ENCODE measurements around the gene INHBB. TPM values are rescaled to one million over a fixed set of nuclear protein-coding genes. Genes with fewer than 3 reads are reported as not detected.

Gene INHBB
- polyA plus RNA-seq, 1 donor from 2014 or later, result not detected

DNA sequence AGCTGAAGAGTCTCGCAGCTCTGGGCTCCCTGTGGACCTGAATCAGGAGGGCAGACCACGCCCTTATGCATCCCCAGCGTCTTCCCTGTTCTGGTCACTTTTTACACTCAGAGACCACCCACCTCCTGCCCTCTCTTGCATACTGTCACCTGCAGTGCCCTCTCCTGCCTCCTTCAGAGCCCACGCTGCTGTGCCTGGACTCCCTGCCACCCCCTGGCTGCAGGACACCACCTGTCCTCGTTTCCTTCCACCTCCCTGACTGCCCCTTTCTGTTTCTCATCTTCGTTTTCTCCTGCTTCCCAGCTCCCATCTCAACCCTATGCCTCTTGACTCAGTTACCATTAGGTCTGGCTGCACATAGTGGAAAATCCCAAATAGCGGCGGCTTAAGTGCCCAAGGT is 9.2 kb upstream of the INHBB start:
- no peaks in the 10 kb centered on the region for H3K9me2 ChIP-seq (ENCODE audit: insufficient read depth, low read length)
- no peaks in the 10 kb centered on the region for H3K9me3 ChIP-seq (ENCODE audit: low read length)
- TF ChIP-seq, protein P1, sequence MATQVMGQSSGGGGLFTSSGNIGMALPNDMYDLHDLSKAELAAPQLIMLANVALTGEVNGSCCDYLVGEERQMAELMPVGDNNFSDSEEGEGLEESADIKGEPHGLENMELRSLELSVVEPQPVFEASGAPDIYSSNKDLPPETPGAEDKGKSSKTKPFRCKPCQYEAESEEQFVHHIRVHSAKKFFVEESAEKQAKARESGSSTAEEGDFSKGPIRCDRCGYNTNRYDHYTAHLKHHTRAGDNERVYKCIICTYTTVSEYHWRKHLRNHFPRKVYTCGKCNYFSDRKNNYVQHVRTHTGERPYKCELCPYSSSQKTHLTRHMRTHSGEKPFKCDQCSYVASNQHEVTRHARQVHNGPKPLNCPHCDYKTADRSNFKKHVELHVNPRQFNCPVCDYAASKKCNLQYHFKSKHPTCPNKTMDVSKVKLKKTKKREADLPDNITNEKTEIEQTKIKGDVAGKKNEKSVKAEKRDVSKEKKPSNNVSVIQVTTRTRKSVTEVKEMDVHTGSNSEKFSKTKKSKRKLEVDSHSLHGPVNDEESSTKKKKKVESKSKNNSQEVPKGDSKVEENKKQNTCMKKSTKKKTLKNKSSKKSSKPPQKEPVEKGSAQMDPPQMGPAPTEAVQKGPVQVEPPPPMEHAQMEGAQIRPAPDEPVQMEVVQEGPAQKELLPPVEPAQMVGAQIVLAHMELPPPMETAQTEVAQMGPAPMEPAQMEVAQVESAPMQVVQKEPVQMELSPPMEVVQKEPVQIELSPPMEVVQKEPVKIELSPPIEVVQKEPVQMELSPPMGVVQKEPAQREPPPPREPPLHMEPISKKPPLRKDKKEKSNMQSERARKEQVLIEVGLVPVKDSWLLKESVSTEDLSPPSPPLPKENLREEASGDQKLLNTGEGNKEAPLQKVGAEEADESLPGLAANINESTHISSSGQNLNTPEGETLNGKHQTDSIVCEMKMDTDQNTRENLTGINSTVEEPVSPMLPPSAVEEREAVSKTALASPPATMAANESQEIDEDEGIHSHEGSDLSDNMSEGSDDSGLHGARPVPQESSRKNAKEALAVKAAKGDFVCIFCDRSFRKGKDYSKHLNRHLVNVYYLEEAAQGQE (IDR thresholded peaks at IDR 0.05; ENCODE audit: borderline replicate concordance), result no peak
- TF ChIP-seq POLR2AphosphoS5 (IDR thresholded peaks at IDR 0.05), result no peak
- TF ChIP-seq SMC3 (conservative IDR thresholded peaks at IDR 0.05; ENCODE audit: poor library complexity), result no peak
- no peak for TF ChIP-seq TAF1 (IDR thresholded peaks at IDR 0.05; ENCODE audit: low read depth)
- no peak for TF ChIP-seq EZH2 (IDR thresholded peaks at IDR 0.05; ENCODE audit: borderline replicate concordance, insufficient read depth, low read length, poor library complexity, severe bottlenecking)
- no peak for TF ChIP-seq RAD21 (conservative IDR thresholded peaks at IDR 0.05)
- no peak for TF ChIP-seq CTCF (IDR thresholded peaks at IDR 0.05; ENCODE audit: poor library complexity, severe bottlenecking)
- no peak for TF ChIP-seq EP300 (conservative IDR thresholded peaks at IDR 0.05; ENCODE audit: poor library complexity, severe bottlenecking)
- no peak for TF ChIP-seq MXI1 (conservative IDR thresholded peaks at IDR 0.05; ENCODE audit: poor library complexity, severe bottlenecking)
- peaks cover 4% of the 10 kb centered on the region for H3K27me3 ChIP-seq (ENCODE audit: insufficient read depth, low read depth, low read length)
- H3K79me2 ChIP-seq (replicated peaks; ENCODE audit: insufficient read depth, low read length), result no peaks in the 10 kb centered on the region
- H3K4me2 ChIP-seq (ENCODE audit: low read length), result no peak overlapping the region
- H2AFZ ChIP-seq (ENCODE audit: low read depth, low read length), result no peak overlapping the region
- H3K4me3 ChIP-seq (ENCODE audit: low read length), result no peak overlapping the region
- H3F3A ChIP-seq (ENCODE audit: insufficient read depth, low read length, poor library complexity, severe bottlenecking), result no peaks in the 10 kb centered on the region
- no peak overlapping the region for H3K27ac ChIP-seq (ENCODE audit: low read length)
- H3K9ac ChIP-seq (ENCODE audit: low read length), result no peak overlapping the region
- no peaks in the 10 kb centered on the region for H3K36me3 ChIP-seq (ENCODE audit: insufficient read depth, low read length)
- H4K20me1 ChIP-seq (ENCODE audit: insufficient read depth), result no peaks in the 10 kb centered on the region

GRCh38 chr2:120338015-120338414 is 7.9 kb upstream of the INHBB start:
- H2AFZ ChIP-seq (ENCODE audit: low read depth, low read length), result no peak overlapping the region
- no peaks in the 10 kb centered on the region for H3K36me3 ChIP-seq (ENCODE audit: insufficient read depth, low read length)
- no peak overlapping the region for H3K27ac ChIP-seq (ENCODE audit: low read length)
- H3K9ac ChIP-seq (ENCODE audit: low read length), result no peak overlapping the region
- H3K9me3 ChIP-seq (ENCODE audit: low read length), result no peaks in the 10 kb centered on the region
- H3K4me3 ChIP-seq (ENCODE audit: low read length), result no peak overlapping the region
- no peaks in the 10 kb centered on the region for H3K9me2 ChIP-seq (ENCODE audit: insufficient read depth, low read length)
- H3K27me3 ChIP-seq (ENCODE audit: insufficient read depth, low read depth, low read length), result peaks cover 17% of the 10 kb centered on the region
- H3K79me2 ChIP-seq (replicated peaks; ENCODE audit: insufficient read depth, low read length), result no peaks in the 10 kb centered on the region
- H3F3A ChIP-seq (ENCODE audit: insufficient read depth, low read length, poor library complexity, severe bottlenecking), result no peaks in the 10 kb centered on the region
- TF ChIP-seq EP300 (conservative IDR thresholded peaks at IDR 0.05; ENCODE audit: poor library complexity, severe bottlenecking), result no peak
- no peak for TF ChIP-seq CTCF (IDR thresholded peaks at IDR 0.05; ENCODE audit: poor library complexity, severe bottlenecking)
- H4K20me1 ChIP-seq (ENCODE audit: insufficient read depth), result no peaks in the 10 kb centered on the region
- no peak overlapping the region for H3K4me2 ChIP-seq (ENCODE audit: low read length)

All from neural cell (in vitro differentiated cells).